ENCODE results near the gene FAM9C.

GRCh38 chrX:13000301-13000811 is 44.1 kb downstream of the FAM9C start:
- no peak for TF ChIP-seq CTCF (optimal IDR thresholded peaks at IDR 0.05 in 1 of 3, IDR thresholded peaks at IDR 0.05 in 1 of 3, conservative IDR thresholded peaks at IDR 0.05 in 1 of 3; ENCODE audit: extremely low read depth in 1 of 3, insufficient read depth in 2 of 3, low read length in 3 of 3)
- TF ChIP-seq EZH2 (IDR thresholded peaks at IDR 0.05; ENCODE audit: low read length), result no peak
